Measurements from ENCODE around the gene KNG1.

GRCh38 chr3:186668426-186668825, 48.7 kb upstream of the KNG1 start:
- TF ChIP-seq POLR2A (IDR thresholded peaks at IDR 0.05) (no peak), CTCF (IDR thresholded peaks at IDR 0.05) (no peak)
